PC-9 (cell line): ENCODE results near the gene SH2D1B.

Source experiments
- EZH2 ChIP-seq: fragments of 200-600 bp; sonication (generic); IDR thresholded peaks from 2 replicates; pipeline ENCODE4 v1.8.0; 2017; ENCODE audit warnings: antibody characterized with exemption, low read depth
- TF ChIP-seq, protein P1 (sequence below): fragments of 200-600 bp; sonication (generic); conservative IDR thresholded peaks from 2 replicates; pipeline ENCODE4 v1.6.1; 2017; ENCODE audit warnings: mixed run types, antibody characterized with exemption, mild to moderate bottlenecking, moderate library complexity

DNA sequence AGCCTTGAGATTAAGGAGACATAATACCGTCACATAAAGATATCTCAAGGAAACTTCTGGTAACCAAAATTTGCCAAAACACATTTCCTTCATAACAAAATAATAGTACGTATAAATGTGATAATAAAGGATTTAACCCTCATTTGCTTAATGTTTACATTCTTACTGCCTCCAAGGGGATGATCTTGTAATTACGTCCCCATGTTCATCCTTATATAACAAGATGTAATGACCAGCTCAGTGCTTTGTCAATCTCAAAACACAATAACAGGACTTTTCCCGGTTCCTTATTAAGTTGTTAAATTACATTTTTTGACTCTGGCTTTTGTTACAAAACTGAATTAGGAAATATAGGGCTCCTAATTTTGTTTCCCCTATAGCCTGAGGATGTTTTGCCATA lies 44.4 kb upstream of the SH2D1B start:
- TF ChIP-seq, protein P1, sequence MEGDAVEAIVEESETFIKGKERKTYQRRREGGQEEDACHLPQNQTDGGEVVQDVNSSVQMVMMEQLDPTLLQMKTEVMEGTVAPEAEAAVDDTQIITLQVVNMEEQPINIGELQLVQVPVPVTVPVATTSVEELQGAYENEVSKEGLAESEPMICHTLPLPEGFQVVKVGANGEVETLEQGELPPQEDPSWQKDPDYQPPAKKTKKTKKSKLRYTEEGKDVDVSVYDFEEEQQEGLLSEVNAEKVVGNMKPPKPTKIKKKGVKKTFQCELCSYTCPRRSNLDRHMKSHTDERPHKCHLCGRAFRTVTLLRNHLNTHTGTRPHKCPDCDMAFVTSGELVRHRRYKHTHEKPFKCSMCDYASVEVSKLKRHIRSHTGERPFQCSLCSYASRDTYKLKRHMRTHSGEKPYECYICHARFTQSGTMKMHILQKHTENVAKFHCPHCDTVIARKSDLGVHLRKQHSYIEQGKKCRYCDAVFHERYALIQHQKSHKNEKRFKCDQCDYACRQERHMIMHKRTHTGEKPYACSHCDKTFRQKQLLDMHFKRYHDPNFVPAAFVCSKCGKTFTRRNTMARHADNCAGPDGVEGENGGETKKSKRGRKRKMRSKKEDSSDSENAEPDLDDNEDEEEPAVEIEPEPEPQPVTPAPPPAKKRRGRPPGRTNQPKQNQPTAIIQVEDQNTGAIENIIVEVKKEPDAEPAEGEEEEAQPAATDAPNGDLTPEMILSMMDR = peak; percentile 26; the same call in 1 of the 2 replicates
- no peak for TF ChIP-seq EZH2
